Mucosa of descending colon (tissue), 3 donors: ENCODE data around the gene TMEM88. TPM values are rescaled to one million over a fixed set of nuclear protein-coding genes. Genes with fewer than 3 reads are reported as not detected.

Source experiments
- ATAC-seq: fragments of 200-7000 bp; cut with Tn5 transposase; one replicate; pipeline ENCODE4 v1.9.1; 2020; ENCODE audit warnings: mild to moderate bottlenecking, moderate library complexity
- DNase-seq, 3 donors: peaks; one replicate each; pipeline ENCODE4 v3.0.0-alpha.2; 2020
- H3K36me3 ChIP-seq: fragments of 200-600 bp; one replicate; pipeline ENCODE4 v1.8.0; 2021; ENCODE audit warnings: low read depth, mild to moderate bottlenecking
- H3K4me1 ChIP-seq: fragments of 200-600 bp; one replicate; pipeline ENCODE4 v1.8.0; 2021; ENCODE audit warnings: low read depth, mild to moderate bottlenecking
- H3K4me3 ChIP-seq: fragments of 200-600 bp; one replicate; pipeline ENCODE4 v1.8.0; 2021; ENCODE audit warnings: mild to moderate bottlenecking
- H3K9me3 ChIP-seq: fragments of 200-600 bp; one replicate; pipeline ENCODE4 v1.8.0; 2021; ENCODE audit warnings: mild to moderate bottlenecking
- CTCF ChIP-seq: fragments of 200-600 bp; IDR thresholded peaks from one replicate; pipeline ENCODE4 v1.8.0; 2022; ENCODE audit warnings: antibody characterized with exemption, mild to moderate bottlenecking
- intact Hi-C, 2 donors: fragments of 100-400 bp; cut with DNase I in 1 of 2; cut with micrococcal nuclease in 1 of 2; formaldehyde crosslinking; loops; one replicate each; pipeline versions ENCODE4 v1.11.0 to v1.11.1; 2022; cut with DNase I, micrococcal nuclease
- total RNA-seq, 3 donors: library from RNA; stranded (reverse); fragmentation: NEBNext Ultra II Directional in 2 of 3; extraction: Animal tissue kit (Norgen Biotek cat#: 25700) in 2 of 3; gene quantifications; one replicate each; pipeline versions ENCODE4 v1.2.1 to v1.2.4, GENCODE V29; 2021 to 2023
- donor health status: DM: no; HTN: no; CAD: no; lungs with moderate emphysema.
- donor health status: DM: no; HTN: no; CAD: no.
- donor health status: DM: no; HTN: yes; CAD: no.

Gene TMEM88
- total RNA-seq, 3 donors from 2014 or later = 3.5 to 8.5 (median 6.9) TPM

- ATAC-seq (peak; percentile 15), DNase-seq (no peak)
- no peak for TF ChIP-seq CTCF
- Histone ChIP-seq H3K4me3 (no peak overlapping the region), H3K4me1 (peaks cover 25% of the 10 kb centered on the region), H3K9me3 (no peaks in the 10 kb centered on the region), H3K36me3 (no peaks in the 10 kb centered on the region)
- intact Hi-C loops = no loop called here
Measured at GRCh38 chr17:7880076-7880868, 25.4 kb downstream of the TMEM88 start.

GRCh38 chr17:7881276-7882054, 26.6 kb downstream of the TMEM88 start:
- H3K4me3 ChIP-seq = no peak overlapping the region
- ATAC-seq (no peak), DNase-seq (no peak)
- intact Hi-C loops = no loop called here
- no peak for TF ChIP-seq CTCF
- peaks cover 30% of the 10 kb centered on the region for H3K4me1 ChIP-seq
- no peaks in the 10 kb centered on the region for H3K9me3 ChIP-seq
- H3K36me3 ChIP-seq = no peaks in the 10 kb centered on the region

- Histone ChIP-seq H3K4me3 (no peak overlapping the region), H3K4me1 (peaks cover 35% of the 10 kb centered on the region), H3K36me3 (no peaks in the 10 kb centered on the region), H3K9me3 (no peaks in the 10 kb centered on the region)
- intact Hi-C loops = no loop called here
- no peak for TF ChIP-seq CTCF
- DNase-seq = no peak
- ATAC-seq = no peak
Measured at GRCh38 chr17:7882068-7882467, 27.2 kb downstream of the TMEM88 start.

- H3K4me3 ChIP-seq = no peak overlapping the region
- DNase-seq (no peak), ATAC-seq (no peak)
- peaks cover 39% of the 10 kb centered on the region for H3K4me1 ChIP-seq
- intact Hi-C loops = no loop called here
- H3K9me3 ChIP-seq = no peaks in the 10 kb centered on the region
- no peaks in the 10 kb centered on the region for H3K36me3 ChIP-seq
- TF ChIP-seq CTCF = no peak
Measured at GRCh38 chr17:7882629-7883028, 27.8 kb downstream of the TMEM88 start.

GRCh38 chr17:7883781-7884386, 29.0 kb downstream of the TMEM88 start:
- H3K4me3 ChIP-seq = no peak overlapping the region
- H3K4me1 ChIP-seq = peaks cover 49% of the 10 kb centered on the region
- TF ChIP-seq CTCF = no peak
- H3K9me3 ChIP-seq = no peaks in the 10 kb centered on the region
- DNase-seq = no peak
- no peaks in the 10 kb centered on the region for H3K36me3 ChIP-seq
- ATAC-seq = no peak
- intact Hi-C loops = no loop called here
